A673 (cell line): ENCODE data around the gene KAZN.

Experiments used
- CTCF ChIP-seq: fragments of 300-800, 200-600 bp; sonication (generic); conservative IDR thresholded peaks from 2 replicates; pipeline ENCODE4 v1.5.1; 2017; ENCODE audit warnings: low read depth, mild to moderate bottlenecking, antibody characterized with exemption, low read length, moderate library complexity, mixed read lengths
- EZH2 ChIP-seq: fragments of 200-600 bp; sonication (generic); IDR thresholded peaks from 2 replicates; pipeline ENCODE4 v1.6.1; 2017; ENCODE audit warnings: borderline replicate concordance, low read depth, mild to moderate bottlenecking, mixed read lengths, antibody characterized with exemption, low read length; ENCODE audit not compliant: poor library complexity, severe bottlenecking

DNA sequence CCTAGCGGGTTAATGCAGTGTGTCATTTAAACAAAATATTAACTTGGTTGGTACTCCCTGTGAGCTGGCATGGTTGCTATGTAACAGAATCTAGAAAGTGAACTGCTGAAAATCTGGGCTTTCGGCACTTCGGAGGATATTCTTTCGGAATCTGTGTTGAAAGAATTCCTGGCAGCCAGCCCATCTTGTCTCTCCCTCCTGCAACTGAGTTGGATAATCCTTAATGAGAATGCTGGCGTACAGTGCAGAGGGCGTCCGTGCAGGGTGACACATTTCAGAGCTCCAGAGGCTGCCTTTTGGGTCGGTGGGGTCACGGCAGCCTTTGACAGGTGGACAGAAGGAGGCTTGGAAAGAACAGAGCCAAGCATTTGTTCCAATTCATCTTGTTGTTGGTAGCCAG, 3.7 kb downstream of the KAZN start:
- TF ChIP-seq EZH2 = no peak
- no peak for TF ChIP-seq CTCF
